Lung (tissue), 12 donors: ENCODE measurements around the gene PLSCR1. TPM values are rescaled to one million over a fixed set of nuclear protein-coding genes. Genes with fewer than 3 reads are reported as not detected.

ENCODE experiments used
- ATAC-seq: fragments of 200-7000 bp; cut with Tn5 transposase; one replicate; pipeline ENCODE4 v1.9.1; 2020; ENCODE audit warnings: moderate number of reproducible peaks; ENCODE audit not compliant: insufficient read depth, low FRiP score
- DNase-seq, 3 donors: peaks; one replicate each; pipeline ENCODE4 v3.0.0-alpha.2; 2013 to 2017
- H3K27ac ChIP-seq, 2 donors: one replicate each; pipeline ENCODE4 v1.5.1; 2013; ENCODE audit warnings: mild to moderate bottlenecking in 2 of 2, moderate library complexity in 2 of 2, control low read depth in 1 of 2, inconsistent platforms in 1 of 2, low read depth in 1 of 2, low read length in 1 of 2
- H3K27me3 ChIP-seq, 3 donors: one replicate each; pipeline ENCODE4 v1.5.1; 2013; ENCODE audit warnings: low read length in 2 of 3; ENCODE audit not compliant: control insufficient read depth in 3 of 3, insufficient read depth in 3 of 3
- H3K36me3 ChIP-seq, 4 donors: one replicate each; pipeline ENCODE4 v1.5.1; 2013; ENCODE audit warnings: low read length in 4 of 4, mild to moderate bottlenecking in 1 of 4, moderate library complexity in 1 of 4; ENCODE audit not compliant: control insufficient read depth in 4 of 4, insufficient read depth in 4 of 4
- H3K4me1 ChIP-seq, 5 donors: one replicate each; pipeline ENCODE4 v1.5.1; 2013; ENCODE audit warnings: low read length in 5 of 5, mild to moderate bottlenecking in 2 of 5, moderate library complexity in 1 of 5; ENCODE audit not compliant: control insufficient read depth in 5 of 5, insufficient read depth in 5 of 5
- H3K4me3 ChIP-seq: one replicate; pipeline ENCODE4 v1.5.1; 2013; ENCODE audit warnings: mild to moderate bottlenecking, control low read depth, moderate library complexity
- H3K9ac ChIP-seq, 2 donors: one replicate each; pipeline ENCODE4 v1.5.1; 2013; ENCODE audit warnings: low read length in 2 of 2, control low read depth in 1 of 2; ENCODE audit not compliant: insufficient read depth in 1 of 2
- H3K9me3 ChIP-seq, 4 donors: one replicate each; pipeline ENCODE4 v1.5.1; 2013; ENCODE audit warnings: low read length in 3 of 4, mild to moderate bottlenecking in 1 of 4, moderate library complexity in 1 of 4; ENCODE audit not compliant: control insufficient read depth in 4 of 4, insufficient read depth in 3 of 4
- WGBS, 2 donors: extraction: QIAGEN DNeasy Blood & Tissue Kit; methylation state at CpG; one replicate each; pipeline ENCODE4 v1.1.7; 2013; 5-methylcytosine and 5-hydroxymethylcytosine counted together
- polyA plus RNA-seq, 2 donors: library from polyadenylated mRNA; stranded (reverse); fragments of 200-250 nt; gene quantifications; one replicate each; pipeline ENCODE4 v1.2.1, GENCODE V29; 2013
- total RNA-seq, 2 donors: library from RNA; depleted of rRNA in 1 of 2; stranded (reverse); fragments of >200 nt in 1 of 2; gene quantifications; one replicate each; pipeline ENCODE4 v1.2.1, GENCODE V29; 2014 to 2021
- TF ChIP-seq, protein P1 (sequence below): IDR thresholded peaks from 2 replicates; pipeline ENCODE4 v1.5.1; 2012; ENCODE audit warnings: mild to moderate bottlenecking; ENCODE audit errors: control extremely low read depth, extremely low read depth
- donor health status: control.
- donor health status: control.
- donor health status: Bipolar disorder and iron deficiency.
- donor health status: healthy.
- donor health status: DM: yes; HTN: yes; CAD: no.

The PLSCR1 gene
- total and polyA plus RNA-seq, 4 donors = 38.6 to 211 (median 108) TPM

DNA sequence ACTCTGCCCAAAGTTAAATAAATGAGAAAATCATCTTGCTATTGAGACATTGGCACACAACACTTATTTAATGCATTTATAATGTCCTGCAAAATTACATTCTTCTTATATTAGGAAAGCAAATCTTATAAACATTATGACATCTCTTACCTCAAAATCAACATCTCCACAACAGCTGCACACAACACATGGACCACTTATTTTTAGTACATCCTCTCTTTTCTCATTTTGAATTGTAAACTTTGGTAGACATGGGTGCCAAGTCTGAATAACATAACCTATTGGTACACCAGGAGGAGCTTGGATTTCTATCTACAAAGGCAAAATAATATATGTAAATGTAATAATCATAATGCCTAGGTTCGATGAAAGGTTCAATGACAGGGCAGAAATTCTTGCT lies 23.0 kb downstream of the PLSCR1 start:
- ATAC-seq = no peak
- Histone ChIP-seq H3K36me3 (peaks cover 0 to 11% (median 7%) of the 10 kb centered on the region in 4 donors), H3K4me1 (peaks cover 0 to 8% (median 2%) of the 10 kb centered on the region in 5 donors), H3K4me3 (no peak overlapping the region), H3K9me3 (no peaks in the 10 kb centered on the region), H3K27me3 (no peaks in the 10 kb centered on the region), H3K9ac (no peak overlapping the region), H3K27ac (no peak overlapping the region)
- no peak for DNase-seq
- TF ChIP-seq, protein P1, sequence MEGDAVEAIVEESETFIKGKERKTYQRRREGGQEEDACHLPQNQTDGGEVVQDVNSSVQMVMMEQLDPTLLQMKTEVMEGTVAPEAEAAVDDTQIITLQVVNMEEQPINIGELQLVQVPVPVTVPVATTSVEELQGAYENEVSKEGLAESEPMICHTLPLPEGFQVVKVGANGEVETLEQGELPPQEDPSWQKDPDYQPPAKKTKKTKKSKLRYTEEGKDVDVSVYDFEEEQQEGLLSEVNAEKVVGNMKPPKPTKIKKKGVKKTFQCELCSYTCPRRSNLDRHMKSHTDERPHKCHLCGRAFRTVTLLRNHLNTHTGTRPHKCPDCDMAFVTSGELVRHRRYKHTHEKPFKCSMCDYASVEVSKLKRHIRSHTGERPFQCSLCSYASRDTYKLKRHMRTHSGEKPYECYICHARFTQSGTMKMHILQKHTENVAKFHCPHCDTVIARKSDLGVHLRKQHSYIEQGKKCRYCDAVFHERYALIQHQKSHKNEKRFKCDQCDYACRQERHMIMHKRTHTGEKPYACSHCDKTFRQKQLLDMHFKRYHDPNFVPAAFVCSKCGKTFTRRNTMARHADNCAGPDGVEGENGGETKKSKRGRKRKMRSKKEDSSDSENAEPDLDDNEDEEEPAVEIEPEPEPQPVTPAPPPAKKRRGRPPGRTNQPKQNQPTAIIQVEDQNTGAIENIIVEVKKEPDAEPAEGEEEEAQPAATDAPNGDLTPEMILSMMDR = no peak
- 92 to 93% methylated on average over 1 of the region's 1 CpG for WGBS, 2 donors

DNA sequence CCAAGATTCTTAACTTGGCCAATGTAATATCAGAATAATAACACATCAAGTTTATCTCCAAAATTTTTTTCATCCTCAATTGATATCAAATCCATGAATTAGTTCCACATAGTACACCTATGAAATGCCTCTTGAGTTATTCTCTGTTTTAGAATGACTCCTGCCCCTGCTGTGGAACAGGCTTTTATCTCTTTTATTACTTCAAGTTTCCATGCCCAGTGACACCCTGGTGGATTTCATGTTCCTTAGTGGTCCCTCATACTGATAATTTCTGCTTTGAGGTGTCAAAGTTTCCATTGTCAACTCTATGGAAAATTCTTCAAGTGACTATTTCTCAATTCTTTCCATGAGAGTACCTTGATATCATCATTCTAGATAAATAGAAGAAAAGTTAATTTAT lies 24.6 kb downstream of the PLSCR1 start:
- Histone ChIP-seq H3K4me3 (no peak overlapping the region), H3K36me3 (peaks cover 0 to 12% (median 8%) of the 10 kb centered on the region in 4 donors), H3K27ac (no peak overlapping the region), H3K9ac (no peak overlapping the region), H3K27me3 (no peaks in the 10 kb centered on the region), H3K9me3 (peaks cover 0 to under 1% (median 0%) of the 10 kb centered on the region in 4 donors), H3K4me1 (peaks cover 0 to 8% (median 2%) of the 10 kb centered on the region in 5 donors)
- DNase-seq (no peak), ATAC-seq (no peak)
- TF ChIP-seq, protein P1 = no peak

- no peak overlapping the region for H3K27ac ChIP-seq
- DNase-seq (peak in 1 of 3 donors; percentile 46), ATAC-seq (peak; percentile 87)
- H3K9ac ChIP-seq = no peak overlapping the region
- peaks cover 0 to 1% (median 0%) of the 10 kb centered on the region in 4 donors for H3K9me3 ChIP-seq
- H3K36me3 ChIP-seq = peaks cover 0 to 12% (median 10%) of the 10 kb centered on the region in 4 donors
- H3K4me3 ChIP-seq = no peak overlapping the region
- peaks cover 0 to 11% (median 2%) of the 10 kb centered on the region in 5 donors for H3K4me1 ChIP-seq
- no peaks in the 10 kb centered on the region for H3K27me3 ChIP-seq
- TF ChIP-seq, protein P1 = no peak
- 69 to 83% methylated on average over 4 of the region's 4 CpGs for WGBS, 2 donors
These were observed 26.5 kb downstream of the PLSCR1 start for GRCh38 chr3:146517684-146518435.
